ENCODE measurements around the gene LAMC2.

DNA sequence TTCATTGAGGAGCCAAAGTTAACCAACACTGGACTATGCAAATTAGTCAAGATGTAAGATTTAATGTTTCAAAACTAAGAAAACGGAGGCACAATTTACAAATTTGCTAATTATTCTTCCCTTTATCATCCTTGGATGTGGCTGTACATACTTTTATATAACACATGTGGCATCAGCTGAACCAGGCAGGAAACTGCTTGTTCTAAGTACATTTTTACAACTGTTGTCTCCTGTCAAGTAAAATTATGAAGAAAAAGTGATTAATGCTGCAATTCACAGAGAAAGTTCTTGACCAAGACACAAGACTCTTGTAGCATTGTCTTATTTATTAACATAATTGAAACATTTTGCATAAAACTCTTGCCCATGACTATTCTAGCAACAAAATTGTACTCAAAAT lies 61.9 kb downstream of the LAMC2 start:
- TF ChIP-seq, protein P1, sequence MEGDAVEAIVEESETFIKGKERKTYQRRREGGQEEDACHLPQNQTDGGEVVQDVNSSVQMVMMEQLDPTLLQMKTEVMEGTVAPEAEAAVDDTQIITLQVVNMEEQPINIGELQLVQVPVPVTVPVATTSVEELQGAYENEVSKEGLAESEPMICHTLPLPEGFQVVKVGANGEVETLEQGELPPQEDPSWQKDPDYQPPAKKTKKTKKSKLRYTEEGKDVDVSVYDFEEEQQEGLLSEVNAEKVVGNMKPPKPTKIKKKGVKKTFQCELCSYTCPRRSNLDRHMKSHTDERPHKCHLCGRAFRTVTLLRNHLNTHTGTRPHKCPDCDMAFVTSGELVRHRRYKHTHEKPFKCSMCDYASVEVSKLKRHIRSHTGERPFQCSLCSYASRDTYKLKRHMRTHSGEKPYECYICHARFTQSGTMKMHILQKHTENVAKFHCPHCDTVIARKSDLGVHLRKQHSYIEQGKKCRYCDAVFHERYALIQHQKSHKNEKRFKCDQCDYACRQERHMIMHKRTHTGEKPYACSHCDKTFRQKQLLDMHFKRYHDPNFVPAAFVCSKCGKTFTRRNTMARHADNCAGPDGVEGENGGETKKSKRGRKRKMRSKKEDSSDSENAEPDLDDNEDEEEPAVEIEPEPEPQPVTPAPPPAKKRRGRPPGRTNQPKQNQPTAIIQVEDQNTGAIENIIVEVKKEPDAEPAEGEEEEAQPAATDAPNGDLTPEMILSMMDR (IDR thresholded peaks at IDR 0.05): no peak
- TF ChIP-seq POLR2A (IDR thresholded peaks at IDR 0.05): no peak

All from ovary (tissue), 3 donors.